Neural cell (in vitro differentiated cells): ENCODE results near the gene COPRS. TPM values are rescaled to one million over a fixed set of nuclear protein-coding genes. Genes with fewer than 3 reads are reported as not detected.

Source experiments
- H2AFZ ChIP-seq: fragments of 200-600, 300-800 bp; sonication (generic), shearing (Covaris generic); 2 replicates; pipeline ENCODE4 v1.6.0; 2014; ENCODE audit warnings: low read depth, mild to moderate bottlenecking, antibody characterized with exemption, low read length, moderate library complexity
- H3F3A ChIP-seq: fragments of 200-600 bp; shearing (Covaris generic); 2 replicates; pipeline ENCODE4 v1.6.1; 2016; ENCODE audit warnings: mild to moderate bottlenecking, moderate library complexity, mixed read lengths, antibody characterized with exemption, low read length; ENCODE audit not compliant: insufficient read depth, poor library complexity, severe bottlenecking
- H3K27ac ChIP-seq: fragments of 200-600, 300-800 bp; sonication (generic), shearing (Covaris generic); 2 replicates; pipeline ENCODE4 v1.5.1; 2014; ENCODE audit warnings: mild to moderate bottlenecking, low read length, moderate library complexity
- H3K27me3 ChIP-seq: fragments of 300-800, 200-600 bp; sonication (generic), shearing (Covaris generic); 2 replicates; pipeline ENCODE4 v1.6.0; 2014; ENCODE audit warnings: mild to moderate bottlenecking, low read depth, low read length, moderate library complexity; ENCODE audit not compliant: insufficient read depth
- H3K36me3 ChIP-seq: fragments of 300-800, 200-600 bp; sonication (generic), shearing (Covaris generic); 2 replicates; pipeline ENCODE4 v1.5.1; 2014; ENCODE audit warnings: mild to moderate bottlenecking, antibody characterized with exemption, low read length, moderate library complexity; ENCODE audit not compliant: insufficient read depth
- H3K4me2 ChIP-seq: fragments of 300-800, 200-600 bp; sonication (generic), shearing (Covaris generic); 2 replicates; pipeline ENCODE4 v1.6.0; 2014; ENCODE audit warnings: mild to moderate bottlenecking, low read length
- H3K4me3 ChIP-seq: fragments of 300-800, 200-600 bp; sonication (generic), shearing (Covaris generic); 2 replicates; pipeline ENCODE4 v1.5.1; 2014; ENCODE audit warnings: mild to moderate bottlenecking, low read length, moderate library complexity
- H3K79me2 ChIP-seq: fragments of 200-600 bp; shearing (Covaris generic); replicated peaks from 2 replicates; pipeline ENCODE4 v1.6.0; 2014; ENCODE audit warnings: mild to moderate bottlenecking, low read length, moderate library complexity; ENCODE audit not compliant: insufficient read depth
- H3K9ac ChIP-seq: fragments of 300-800, 200-600 bp; sonication (generic), shearing (Covaris generic); 2 replicates; pipeline ENCODE4 v1.6.1; 2016; ENCODE audit warnings: mild to moderate bottlenecking, low read length, mixed read lengths
- H3K9me2 ChIP-seq: fragments of 200-600 bp; shearing (Covaris generic); 2 replicates; pipeline ENCODE4 v1.6.1; 2016; ENCODE audit warnings: mild to moderate bottlenecking, low read length, mixed read lengths; ENCODE audit not compliant: insufficient read depth
- H3K9me3 ChIP-seq: fragments of 200-600, 300-800 bp; sonication (generic), shearing (Covaris generic); 2 replicates; pipeline ENCODE4 v1.6.1; 2016; ENCODE audit warnings: mild to moderate bottlenecking, mixed run types, low read length, moderate library complexity, mixed read lengths
- H4K20me1 ChIP-seq: fragments of 200-600 bp; shearing (Covaris generic); 2 replicates; pipeline ENCODE4 v1.6.1; 2016; ENCODE audit warnings: mild to moderate bottlenecking, mixed run types; ENCODE audit not compliant: insufficient read depth
- EP300 ChIP-seq: fragments of 450-650 bp; conservative IDR thresholded peaks from 2 replicates; pipeline ENCODE4 v1.6.1; 2014; ENCODE audit warnings: antibody characterized with exemption, mild to moderate bottlenecking, moderate library complexity; ENCODE audit not compliant: poor library complexity, severe bottlenecking
- EZH2 ChIP-seq: fragments of 200-600, 300-800 bp; shearing (Covaris generic), sonication (generic); IDR thresholded peaks from 2 replicates; pipeline ENCODE4 v1.6.1; 2014; ENCODE audit warnings: antibody characterized with exemption, low read length, borderline replicate concordance, mild to moderate bottlenecking; ENCODE audit not compliant: insufficient read depth, poor library complexity, severe bottlenecking
- MXI1 ChIP-seq: fragments of 450-650 bp; conservative IDR thresholded peaks from 2 replicates; pipeline ENCODE4 v1.6.1; 2014; ENCODE audit warnings: antibody characterized with exemption, mild to moderate bottlenecking; ENCODE audit not compliant: poor library complexity, severe bottlenecking
- POLR2AphosphoS5 ChIP-seq: IDR thresholded peaks from 2 replicates; pipeline ENCODE4 v1.6.1; 2012
- RAD21 ChIP-seq: fragments of 450-650 bp; conservative IDR thresholded peaks from 2 replicates; pipeline ENCODE4 v1.6.1; 2014; ENCODE audit warnings: antibody characterized with exemption, mild to moderate bottlenecking, moderate library complexity
- SMC3 ChIP-seq: fragments of 450-650 bp; conservative IDR thresholded peaks from 2 replicates; pipeline ENCODE4 v1.6.1; 2014; ENCODE audit warnings: antibody characterized with exemption, mild to moderate bottlenecking, moderate library complexity; ENCODE audit not compliant: poor library complexity
- TAF1 ChIP-seq: IDR thresholded peaks from 2 replicates; pipeline ENCODE4 v1.6.1; 2012; ENCODE audit warnings: low read depth
- polyA plus RNA-seq: library from polyadenylated mRNA; depleted of rRNA; stranded (reverse); fragments of >200 nt; gene quantifications from 2 replicates; pipeline ENCODE4 v1.2.3, GENCODE V29; 2014
- TF ChIP-seq, protein P1 (sequence below): fragments of 450-650 bp; IDR thresholded peaks from 2 replicates; pipeline ENCODE4 v1.5.1; 2014; ENCODE audit warnings: antibody characterized with exemption, mild to moderate bottlenecking, moderate library complexity; ENCODE audit not compliant: poor library complexity, severe bottlenecking
- TF ChIP-seq, protein P2 (sequence below): IDR thresholded peaks from 2 replicates; pipeline ENCODE4 v1.6.1; 2012; ENCODE audit warnings: borderline replicate concordance

The COPRS gene
- polyA plus RNA-seq, 1 donor from 2014 or later, result 67.9 TPM

DNA sequence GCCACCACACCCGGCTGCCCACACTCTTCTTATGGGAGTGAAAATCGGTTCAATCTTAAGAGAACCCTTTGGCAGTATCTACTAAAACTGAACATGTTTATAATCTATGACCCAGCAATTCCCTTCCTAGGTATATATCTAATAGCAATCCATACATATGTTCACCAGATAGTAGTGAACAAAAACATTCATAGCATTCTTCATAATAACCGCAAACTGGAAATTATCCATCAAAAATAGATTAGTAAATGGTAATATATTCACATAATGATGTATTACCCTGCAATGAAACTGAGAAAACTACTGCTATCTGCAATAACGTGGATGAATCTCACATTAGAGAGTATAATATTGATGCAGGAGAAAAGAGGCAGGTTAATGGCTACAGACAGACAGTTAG lies 23.1 kb downstream of the COPRS start:
- no peak overlapping the region for H2AFZ ChIP-seq
- H3F3A ChIP-seq, result no peaks in the 10 kb centered on the region
- TF ChIP-seq POLR2AphosphoS5 (no peak), TAF1 (no peak), EP300 (no peak)
- TF ChIP-seq, protein P1, sequence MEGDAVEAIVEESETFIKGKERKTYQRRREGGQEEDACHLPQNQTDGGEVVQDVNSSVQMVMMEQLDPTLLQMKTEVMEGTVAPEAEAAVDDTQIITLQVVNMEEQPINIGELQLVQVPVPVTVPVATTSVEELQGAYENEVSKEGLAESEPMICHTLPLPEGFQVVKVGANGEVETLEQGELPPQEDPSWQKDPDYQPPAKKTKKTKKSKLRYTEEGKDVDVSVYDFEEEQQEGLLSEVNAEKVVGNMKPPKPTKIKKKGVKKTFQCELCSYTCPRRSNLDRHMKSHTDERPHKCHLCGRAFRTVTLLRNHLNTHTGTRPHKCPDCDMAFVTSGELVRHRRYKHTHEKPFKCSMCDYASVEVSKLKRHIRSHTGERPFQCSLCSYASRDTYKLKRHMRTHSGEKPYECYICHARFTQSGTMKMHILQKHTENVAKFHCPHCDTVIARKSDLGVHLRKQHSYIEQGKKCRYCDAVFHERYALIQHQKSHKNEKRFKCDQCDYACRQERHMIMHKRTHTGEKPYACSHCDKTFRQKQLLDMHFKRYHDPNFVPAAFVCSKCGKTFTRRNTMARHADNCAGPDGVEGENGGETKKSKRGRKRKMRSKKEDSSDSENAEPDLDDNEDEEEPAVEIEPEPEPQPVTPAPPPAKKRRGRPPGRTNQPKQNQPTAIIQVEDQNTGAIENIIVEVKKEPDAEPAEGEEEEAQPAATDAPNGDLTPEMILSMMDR, result no peak
- H3K27me3 ChIP-seq, result no peaks in the 10 kb centered on the region
- no peaks in the 10 kb centered on the region for H3K36me3 ChIP-seq
- H3K9ac ChIP-seq, result no peak overlapping the region
- H3K4me2 ChIP-seq, result no peak overlapping the region
- H3K4me3 ChIP-seq, result no peak overlapping the region
- no peak overlapping the region for H3K27ac ChIP-seq
- H3K79me2 ChIP-seq, result no peaks in the 10 kb centered on the region
- no peaks in the 10 kb centered on the region for H3K9me2 ChIP-seq
- no peaks in the 10 kb centered on the region for H3K9me3 ChIP-seq
- H4K20me1 ChIP-seq, result no peaks in the 10 kb centered on the region

GRCh38 chr17:31834448-31834847 lies 24.6 kb downstream of the COPRS start:
- H3K9me3 ChIP-seq, result no peaks in the 10 kb centered on the region
- no peaks in the 10 kb centered on the region for H3K9me2 ChIP-seq

More at GRCh38 chr17:31834448-31834847, 24.6 kb downstream of the COPRS start:
- Histone ChIP-seq H3K4me2 (no peak overlapping the region), H3F3A (no peaks in the 10 kb centered on the region), H3K27me3 (no peaks in the 10 kb centered on the region), H3K27ac (no peak overlapping the region), H4K20me1 (no peaks in the 10 kb centered on the region), H3K9ac (no peak overlapping the region), H3K4me3 (no peak overlapping the region), H3K36me3 (no peaks in the 10 kb centered on the region), H3K79me2 (no peaks in the 10 kb centered on the region), H2AFZ (no peak overlapping the region)
- no peak for TF ChIP-seq RAD21
- no peak for TF ChIP-seq MXI1
- TF ChIP-seq SMC3, result no peak
- no peak for TF ChIP-seq POLR2AphosphoS5
- TF ChIP-seq, protein P1, result no peak
- TF ChIP-seq EZH2, result no peak
- TF ChIP-seq, protein P2, sequence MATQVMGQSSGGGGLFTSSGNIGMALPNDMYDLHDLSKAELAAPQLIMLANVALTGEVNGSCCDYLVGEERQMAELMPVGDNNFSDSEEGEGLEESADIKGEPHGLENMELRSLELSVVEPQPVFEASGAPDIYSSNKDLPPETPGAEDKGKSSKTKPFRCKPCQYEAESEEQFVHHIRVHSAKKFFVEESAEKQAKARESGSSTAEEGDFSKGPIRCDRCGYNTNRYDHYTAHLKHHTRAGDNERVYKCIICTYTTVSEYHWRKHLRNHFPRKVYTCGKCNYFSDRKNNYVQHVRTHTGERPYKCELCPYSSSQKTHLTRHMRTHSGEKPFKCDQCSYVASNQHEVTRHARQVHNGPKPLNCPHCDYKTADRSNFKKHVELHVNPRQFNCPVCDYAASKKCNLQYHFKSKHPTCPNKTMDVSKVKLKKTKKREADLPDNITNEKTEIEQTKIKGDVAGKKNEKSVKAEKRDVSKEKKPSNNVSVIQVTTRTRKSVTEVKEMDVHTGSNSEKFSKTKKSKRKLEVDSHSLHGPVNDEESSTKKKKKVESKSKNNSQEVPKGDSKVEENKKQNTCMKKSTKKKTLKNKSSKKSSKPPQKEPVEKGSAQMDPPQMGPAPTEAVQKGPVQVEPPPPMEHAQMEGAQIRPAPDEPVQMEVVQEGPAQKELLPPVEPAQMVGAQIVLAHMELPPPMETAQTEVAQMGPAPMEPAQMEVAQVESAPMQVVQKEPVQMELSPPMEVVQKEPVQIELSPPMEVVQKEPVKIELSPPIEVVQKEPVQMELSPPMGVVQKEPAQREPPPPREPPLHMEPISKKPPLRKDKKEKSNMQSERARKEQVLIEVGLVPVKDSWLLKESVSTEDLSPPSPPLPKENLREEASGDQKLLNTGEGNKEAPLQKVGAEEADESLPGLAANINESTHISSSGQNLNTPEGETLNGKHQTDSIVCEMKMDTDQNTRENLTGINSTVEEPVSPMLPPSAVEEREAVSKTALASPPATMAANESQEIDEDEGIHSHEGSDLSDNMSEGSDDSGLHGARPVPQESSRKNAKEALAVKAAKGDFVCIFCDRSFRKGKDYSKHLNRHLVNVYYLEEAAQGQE, result no peak
- no peak for TF ChIP-seq TAF1
- no peak for TF ChIP-seq EP300
